Esophagus muscularis mucosa (tissue), 3 donors: ENCODE measurements around the gene RPS3A.

Source experiments
- CTCF ChIP-seq, 3 experiments: fragments of 200-600 bp in 2 of 3; fragments of 450-650 bp in 1 of 3; sonication (generic) in 2 of 3; IDR thresholded peaks; one replicate each; pipeline ENCODE4 v1.5.1; 2017 to 2019; ENCODE audit warnings: antibody characterized with exemption in 3 of 3, mild to moderate bottlenecking in 2 of 3, moderate library complexity in 1 of 3
- EP300 ChIP-seq: sonication (generic); formaldehyde crosslinking; IDR thresholded peaks from one replicate; pipeline ENCODE4 v1.6.1; 2017; ENCODE audit warnings: antibody characterized with exemption

DNA sequence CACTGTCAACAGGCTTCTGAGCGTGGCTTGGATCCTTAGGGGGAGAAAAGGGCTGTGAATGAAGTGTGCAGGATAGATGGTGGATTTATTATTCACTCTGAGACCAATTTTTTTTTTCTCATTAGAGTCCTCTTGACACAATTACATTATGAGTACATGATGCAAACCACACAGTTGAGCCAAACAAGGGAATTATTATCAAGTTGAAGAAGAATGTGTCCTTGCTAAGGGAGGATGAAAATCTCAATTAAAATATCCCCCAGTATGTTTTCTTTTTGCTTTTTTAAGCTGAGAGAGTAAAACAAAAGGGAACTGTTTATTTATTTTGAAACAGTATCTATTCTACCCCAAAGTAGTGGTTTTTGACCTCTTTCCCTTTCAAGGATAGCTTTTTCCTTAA is 40.4 kb downstream of the RPS3A start:
- TF ChIP-seq CTCF (IDR thresholded peaks at IDR 0.05) (no peak), EP300 (no peak)
